Neural cell (in vitro differentiated cells): ENCODE data around the gene PROX2.

Source experiments
- CTCF ChIP-seq: fragments of 450-650 bp; IDR thresholded peaks from 2 replicates; pipeline ENCODE4 v1.5.1; 2014; ENCODE audit warnings: antibody characterized with exemption, mild to moderate bottlenecking, moderate library complexity; ENCODE audit not compliant: poor library complexity, severe bottlenecking
- POLR2AphosphoS5 ChIP-seq: IDR thresholded peaks from 2 replicates; pipeline ENCODE4 v1.6.1; 2012

- no peak for TF ChIP-seq POLR2AphosphoS5
- TF ChIP-seq CTCF = no peak
Measured at GRCh38 chr14:74917646-74918081, 41.7 kb upstream of the PROX2 start.
